Thyroid gland (tissue), 4 donors: ENCODE data around the gene CD200R1L.

ENCODE experiments used
- CTCF ChIP-seq, 6 experiments: fragments of 200-600 bp in 3 of 6; fragments of 450-650 bp in 3 of 6; sonication (generic) in 3 of 6; IDR thresholded peaks; one replicate each; pipeline ENCODE4 v1.5.1; 2016 to 2019; ENCODE audit warnings: antibody characterized with exemption in 6 of 6, mild to moderate bottlenecking in 2 of 6, inconsistent platforms in 1 of 6, moderate library complexity in 1 of 6
- POLR2A ChIP-seq, 2 donors: fragments of 450-650 bp; IDR thresholded peaks; one replicate each; pipeline ENCODE4 v1.6.1; 2017; ENCODE audit warnings: antibody characterized with exemption in 2 of 2, mild to moderate bottlenecking in 2 of 2, moderate library complexity in 1 of 2

- TF ChIP-seq CTCF (IDR thresholded peaks at IDR 0.05) (no peak), POLR2A (IDR thresholded peaks at IDR 0.05) (no peak)
These were observed 68.9 kb downstream of the CD200R1L start for GRCh38 chr3:112777811-112778210.
